ENCODE results near the gene AP2M1.

AP2M1 gene

DNA sequence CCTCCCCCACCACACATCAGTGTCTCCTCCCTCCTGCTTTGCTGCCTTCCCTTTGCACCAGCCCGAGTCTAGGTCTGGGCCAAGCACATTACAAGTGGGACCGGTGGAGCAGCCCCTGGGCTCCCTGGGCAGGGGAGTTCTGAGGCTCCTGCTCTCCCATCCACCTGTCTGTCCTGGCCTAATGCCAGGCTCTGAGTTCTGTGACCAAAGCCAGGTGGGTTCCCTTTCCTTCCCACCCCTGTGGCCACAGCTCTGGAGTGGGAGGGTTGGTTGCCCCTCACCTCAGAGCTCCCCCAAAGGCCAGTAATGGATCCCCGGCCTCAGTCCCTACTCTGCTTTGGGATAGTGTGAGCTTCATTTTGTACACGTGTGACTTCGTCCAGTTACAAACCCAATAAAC, 9.0 kb downstream of the AP2M1 start:
- DNase-seq: no peak

DNA sequence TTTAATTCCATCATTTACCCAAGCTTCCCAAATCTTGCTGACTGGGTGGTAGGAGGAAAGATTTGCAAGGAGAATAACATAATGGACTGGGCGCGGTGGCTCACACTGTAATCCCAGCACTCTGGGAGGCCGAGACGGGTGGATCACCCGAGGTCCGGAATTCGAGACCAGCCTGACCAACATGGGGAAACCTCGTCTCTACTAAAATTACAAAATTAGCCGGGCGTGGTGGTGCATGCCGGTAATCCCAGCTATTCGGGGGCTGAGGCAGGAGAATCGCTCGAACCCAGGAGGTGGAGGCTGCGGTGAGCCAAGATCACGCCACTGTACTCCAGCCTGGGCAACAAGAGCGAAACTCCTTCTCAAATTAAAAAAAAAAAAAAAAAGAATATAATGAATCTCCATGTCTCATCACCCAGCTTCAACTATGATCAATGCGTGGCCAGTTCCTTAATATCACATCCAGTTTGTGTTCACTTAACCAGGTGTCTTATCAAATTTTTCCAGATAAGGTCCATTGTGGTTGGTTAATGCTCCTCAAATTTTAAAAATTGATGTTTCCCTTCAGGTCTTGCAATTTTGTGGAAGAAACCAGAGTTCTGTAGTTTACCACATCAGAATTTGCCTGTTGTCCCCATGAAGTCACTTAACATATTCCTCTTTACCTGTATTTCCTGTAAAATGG, 10.0 kb downstream of the AP2M1 start:
- DNase-seq: no peak

GRCh38 chr3:184185461-184186183, 11.0 kb downstream of the AP2M1 start:
- DNase-seq: peak; percentile 95 to 98

- DNase-seq: no peak
These were observed 11.7 kb downstream of the AP2M1 start, which contains the start of gene ABCF3 for GRCh38 chr3:184186184-184186901. Gene ABCF3 (plus strand): TSS chr3:184186199. CDS start chr3:184186208, 9 bp downstream.

- no peak for DNase-seq
These were observed 12.2 kb downstream of the AP2M1 start for GRCh38 chr3:184186902-184187207.

- DNase-seq: no peak
These were observed 13.4 kb downstream of the AP2M1 start for GRCh38 chr3:184188080-184188479.

- DNase-seq: no peak
These were observed 14.8 kb downstream of the AP2M1 start for GRCh38 chr3:184189421-184189820.

- no peak for DNase-seq
These were observed 18.2 kb downstream of the AP2M1 start for GRCh38 chr3:184192889-184193288.

- DNase-seq: no peak
These were observed 19.4 kb downstream of the AP2M1 start for GRCh38 chr3:184193991-184194539.

- no peak for DNase-seq
These were observed 21.9 kb downstream of the AP2M1 start for GRCh38 chr3:184196536-184196935.

DNA sequence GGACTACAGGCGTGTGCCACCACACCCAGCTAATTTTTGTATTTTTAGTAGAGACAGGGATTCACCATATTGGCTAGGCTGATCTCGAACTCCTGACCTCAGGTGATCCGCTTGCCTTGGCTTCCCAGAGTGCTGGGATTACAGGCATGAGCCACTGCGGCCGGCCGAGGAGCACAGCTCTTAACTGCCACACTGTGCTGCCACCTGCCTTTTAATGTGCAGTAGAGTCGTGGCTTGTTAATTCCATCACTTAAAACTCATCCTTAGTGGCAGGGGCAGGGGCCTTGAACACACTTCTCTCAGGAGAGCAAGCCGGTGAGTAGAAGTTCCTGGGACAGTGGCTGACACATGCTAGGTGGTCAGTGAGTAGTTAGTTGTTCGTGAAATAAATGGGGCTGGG, 23.9 kb downstream of the AP2M1 start:
- no peak for DNase-seq

DNA sequence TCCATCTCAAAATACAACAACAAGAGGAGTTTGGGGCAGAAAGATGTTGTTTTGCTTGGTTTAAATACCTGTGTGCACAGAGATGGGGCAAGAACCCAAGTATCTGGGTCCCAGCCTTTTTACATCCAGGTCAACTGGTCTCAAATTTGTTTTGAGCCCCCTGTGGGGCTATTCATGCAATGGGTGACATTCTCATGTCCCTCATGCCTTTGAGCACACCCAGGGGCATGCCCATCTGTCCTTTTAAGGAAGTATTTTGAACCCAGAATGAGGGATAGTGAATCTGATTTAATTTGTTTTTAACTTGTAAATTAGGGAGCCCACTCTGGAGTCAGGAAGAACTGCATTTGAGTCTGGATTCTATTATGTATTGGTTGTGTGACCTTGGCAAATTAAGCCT, 26.2 kb downstream of the AP2M1 start:
- DNase-seq: no peak

DNA sequence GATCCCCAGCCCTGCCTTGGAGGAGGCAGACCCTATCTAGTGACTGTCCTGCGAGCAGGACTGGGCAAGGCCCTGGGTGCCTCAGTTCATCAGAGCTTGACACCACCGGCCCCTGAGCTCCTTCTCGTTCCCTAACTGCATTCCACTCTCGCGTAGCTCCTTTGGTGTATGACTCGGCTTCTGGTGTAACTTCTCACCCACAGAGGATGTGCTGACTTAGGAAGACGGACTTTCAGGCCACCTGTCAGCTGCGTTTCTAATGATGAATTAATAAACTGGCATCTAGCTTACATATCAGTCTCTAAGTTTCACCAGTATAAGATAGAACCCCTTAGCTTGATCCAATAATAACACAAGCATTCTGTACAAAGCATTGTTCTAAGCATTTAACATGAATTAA, 28.9 kb downstream of the AP2M1 start:
- DNase-seq: no peak

- no peak for DNase-seq
These were observed 34.7 kb downstream of the AP2M1 start for GRCh38 chr3:184209146-184209923.

- DNase-seq: no peak
These were observed 36.6 kb downstream of the AP2M1 start for GRCh38 chr3:184211297-184211696.

- no peak for DNase-seq
These were observed 37.1 kb downstream of the AP2M1 start for GRCh38 chr3:184211718-184212117.

GRCh38 chr3:184218814-184219213, 44.2 kb downstream of the AP2M1 start:
- DNase-seq: no peak

DNA sequence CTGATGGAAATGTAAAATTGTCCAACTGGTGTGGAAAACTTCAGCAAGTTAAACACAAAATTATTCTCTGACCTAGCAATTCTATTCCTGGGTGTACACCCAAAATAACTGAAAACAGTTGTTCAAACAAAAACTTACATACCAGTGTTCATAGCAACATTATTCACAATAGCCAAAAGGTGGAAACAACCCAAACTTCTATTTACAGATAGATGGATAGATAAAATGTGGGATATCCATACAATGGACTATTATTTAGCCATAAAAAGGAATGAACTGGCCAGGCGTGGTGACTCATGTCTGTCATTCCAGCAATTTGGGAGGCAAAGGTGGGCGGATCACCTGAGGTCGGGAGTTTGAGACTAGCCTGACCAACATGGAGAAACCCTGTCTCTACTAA, 47.9 kb downstream of the AP2M1 start:
- DNase-seq: no peak

GRCh38 chr3:184223946-184224345, 49.3 kb downstream of the AP2M1 start:
- no peak for DNase-seq

DNA sequence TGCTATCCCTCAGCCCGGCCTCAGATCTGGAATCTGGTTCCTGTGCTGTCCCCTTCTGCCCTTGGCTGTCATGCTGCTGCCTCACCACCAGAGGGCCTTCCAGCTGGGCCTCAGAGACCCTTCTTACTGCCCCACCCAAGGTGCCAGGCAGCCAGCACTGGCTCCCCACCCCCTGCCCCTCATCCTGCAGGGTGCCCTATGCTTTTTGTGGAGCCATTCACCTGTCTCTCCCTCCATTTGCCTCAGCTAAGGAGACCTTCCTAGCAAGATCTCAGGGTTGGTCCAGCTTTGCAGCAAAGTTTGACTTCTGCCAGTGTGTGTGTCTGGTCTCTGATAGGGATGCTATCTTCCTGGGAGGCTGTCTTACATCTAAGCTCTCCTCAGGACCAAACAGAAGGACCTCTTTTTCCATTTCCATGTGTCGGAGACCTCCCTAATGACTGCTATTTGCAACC, 52.9 kb downstream of the AP2M1 start:
- peak in 1 of 2 donors; percentile 35 for DNase-seq

DNA sequence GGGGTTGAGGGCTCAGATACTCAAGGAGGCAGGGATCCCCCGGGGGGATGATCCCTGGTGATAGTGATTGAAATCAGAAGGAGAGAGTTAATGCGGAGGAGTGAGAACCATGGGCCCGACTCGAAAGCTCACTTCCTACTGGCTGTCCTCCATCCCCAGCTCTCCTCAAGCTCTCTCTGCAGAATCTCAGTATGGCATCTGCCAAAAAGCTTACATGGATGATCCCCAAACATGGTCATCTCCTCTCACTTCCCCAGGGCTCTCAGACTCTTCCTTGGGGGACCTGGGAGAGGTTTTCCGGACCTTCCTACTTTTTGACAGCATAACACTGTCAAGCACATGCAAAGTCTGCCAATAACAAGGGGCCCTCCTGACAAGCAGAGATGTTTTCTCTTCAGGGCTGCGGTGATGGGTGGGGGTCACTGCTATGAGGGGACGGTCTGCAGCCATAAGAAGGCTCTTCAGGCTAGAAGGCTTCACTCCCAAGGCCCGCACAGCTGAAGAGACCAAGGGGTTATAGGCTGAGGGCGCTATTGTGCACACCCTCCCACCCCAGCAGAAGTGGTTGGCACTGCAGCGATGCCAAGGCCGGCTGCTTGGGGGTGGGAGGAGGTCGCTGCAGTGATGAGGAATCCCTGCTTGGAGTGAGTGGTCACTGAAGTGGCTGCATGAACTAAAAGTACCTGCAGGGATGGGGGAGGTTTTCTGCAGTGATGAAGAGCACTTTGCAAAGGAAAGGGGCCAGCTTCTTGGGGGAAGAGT, 53.9 kb downstream of the AP2M1 start:
- no peak for DNase-seq

Data from bone marrow (tissue), 2 donors.